GM12873 (cell line): Measurements from ENCODE around the gene TRDN.

Experiments
- TF ChIP-seq, protein P1 (sequence below): IDR thresholded peaks from 2 replicates; pipeline ENCODE4 v1.5.1; 2012; ENCODE audit warnings: low read depth, mild to moderate bottlenecking, moderate library complexity, low read length, control low read depth; ENCODE audit not compliant: insufficient read depth; ENCODE audit errors: missing control alignments

Gene TRDN

DNA sequence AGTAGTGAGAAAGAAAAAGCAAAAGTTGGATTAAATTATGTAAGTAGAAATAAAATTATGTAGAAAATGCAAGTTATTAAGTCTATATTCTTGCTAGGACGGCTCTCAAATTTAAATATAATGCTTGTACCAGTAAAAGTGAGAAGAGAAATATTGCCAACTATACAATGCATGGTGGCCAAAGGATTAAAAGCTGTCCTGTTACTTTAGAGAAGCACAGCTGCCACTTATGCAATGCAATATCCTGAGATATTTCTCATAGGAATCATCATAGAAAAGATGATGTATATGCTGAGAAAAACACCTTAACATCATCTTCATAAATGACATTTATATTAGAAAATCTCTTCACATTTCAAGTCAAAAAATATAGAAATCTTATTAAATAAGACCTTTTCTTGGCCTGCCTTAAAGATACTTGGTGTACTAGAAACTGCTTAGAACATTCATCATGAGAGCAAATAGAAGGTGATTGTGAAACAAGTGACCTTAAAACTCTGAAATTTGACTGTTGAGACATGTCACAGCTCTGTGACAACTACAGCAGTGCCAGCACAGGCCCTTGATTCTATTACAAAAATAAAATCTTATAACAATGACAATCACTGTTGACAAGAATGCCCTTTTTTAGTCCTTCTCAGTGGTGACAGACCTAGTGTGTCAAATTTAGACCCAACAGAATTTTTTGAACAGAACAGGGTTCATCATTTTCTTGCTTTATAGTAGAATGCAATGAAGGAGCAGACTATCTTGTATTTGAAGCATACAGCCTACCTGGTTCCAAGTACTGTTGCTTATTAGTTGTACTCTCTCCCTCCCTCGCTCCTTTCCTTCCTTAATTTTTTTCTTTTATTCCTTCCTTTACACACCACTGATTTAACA is 467.6 kb downstream of the TRDN start:
- TF ChIP-seq, protein P1, sequence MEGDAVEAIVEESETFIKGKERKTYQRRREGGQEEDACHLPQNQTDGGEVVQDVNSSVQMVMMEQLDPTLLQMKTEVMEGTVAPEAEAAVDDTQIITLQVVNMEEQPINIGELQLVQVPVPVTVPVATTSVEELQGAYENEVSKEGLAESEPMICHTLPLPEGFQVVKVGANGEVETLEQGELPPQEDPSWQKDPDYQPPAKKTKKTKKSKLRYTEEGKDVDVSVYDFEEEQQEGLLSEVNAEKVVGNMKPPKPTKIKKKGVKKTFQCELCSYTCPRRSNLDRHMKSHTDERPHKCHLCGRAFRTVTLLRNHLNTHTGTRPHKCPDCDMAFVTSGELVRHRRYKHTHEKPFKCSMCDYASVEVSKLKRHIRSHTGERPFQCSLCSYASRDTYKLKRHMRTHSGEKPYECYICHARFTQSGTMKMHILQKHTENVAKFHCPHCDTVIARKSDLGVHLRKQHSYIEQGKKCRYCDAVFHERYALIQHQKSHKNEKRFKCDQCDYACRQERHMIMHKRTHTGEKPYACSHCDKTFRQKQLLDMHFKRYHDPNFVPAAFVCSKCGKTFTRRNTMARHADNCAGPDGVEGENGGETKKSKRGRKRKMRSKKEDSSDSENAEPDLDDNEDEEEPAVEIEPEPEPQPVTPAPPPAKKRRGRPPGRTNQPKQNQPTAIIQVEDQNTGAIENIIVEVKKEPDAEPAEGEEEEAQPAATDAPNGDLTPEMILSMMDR = no peak

DNA sequence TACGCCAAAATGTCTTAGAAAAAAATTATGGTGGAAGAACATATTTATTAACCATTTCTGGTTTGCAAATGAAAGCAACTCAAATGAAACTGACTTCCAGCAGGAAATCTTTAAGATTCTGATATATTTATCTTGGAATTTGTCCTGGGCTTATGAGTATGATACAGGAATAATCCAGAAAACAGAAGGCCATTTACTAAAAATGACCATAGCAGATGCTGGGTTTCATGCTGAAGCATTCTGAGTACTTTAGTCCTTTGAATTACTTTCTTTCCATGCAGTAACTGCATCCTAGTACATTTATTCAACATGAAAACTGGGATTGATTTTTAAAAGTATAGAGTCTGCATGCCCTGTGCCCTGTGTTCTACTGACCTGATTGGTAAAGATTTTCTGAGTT is 468.3 kb downstream of the TRDN start:
- TF ChIP-seq, protein P1 = no peak
